MM.1S (cell line): ENCODE results near the gene SCAMP1.

Experiments used
- EZH2 ChIP-seq: fragments of 300-600 bp; sonication (generic); optimal IDR thresholded peaks from 2 replicates; pipeline ENCODE3; 2017; ENCODE audit warnings: low read depth, mild to moderate bottlenecking, antibody characterized with exemption, low read length, mixed read lengths
- TF ChIP-seq, protein P1 (sequence below): fragments of 300-600 bp; sonication (generic); IDR thresholded peaks from 2 replicates; pipeline ENCODE4 v1.5.1; 2016; ENCODE audit warnings: antibody characterized with exemption, low read length, mixed read lengths

- TF ChIP-seq, protein P1, sequence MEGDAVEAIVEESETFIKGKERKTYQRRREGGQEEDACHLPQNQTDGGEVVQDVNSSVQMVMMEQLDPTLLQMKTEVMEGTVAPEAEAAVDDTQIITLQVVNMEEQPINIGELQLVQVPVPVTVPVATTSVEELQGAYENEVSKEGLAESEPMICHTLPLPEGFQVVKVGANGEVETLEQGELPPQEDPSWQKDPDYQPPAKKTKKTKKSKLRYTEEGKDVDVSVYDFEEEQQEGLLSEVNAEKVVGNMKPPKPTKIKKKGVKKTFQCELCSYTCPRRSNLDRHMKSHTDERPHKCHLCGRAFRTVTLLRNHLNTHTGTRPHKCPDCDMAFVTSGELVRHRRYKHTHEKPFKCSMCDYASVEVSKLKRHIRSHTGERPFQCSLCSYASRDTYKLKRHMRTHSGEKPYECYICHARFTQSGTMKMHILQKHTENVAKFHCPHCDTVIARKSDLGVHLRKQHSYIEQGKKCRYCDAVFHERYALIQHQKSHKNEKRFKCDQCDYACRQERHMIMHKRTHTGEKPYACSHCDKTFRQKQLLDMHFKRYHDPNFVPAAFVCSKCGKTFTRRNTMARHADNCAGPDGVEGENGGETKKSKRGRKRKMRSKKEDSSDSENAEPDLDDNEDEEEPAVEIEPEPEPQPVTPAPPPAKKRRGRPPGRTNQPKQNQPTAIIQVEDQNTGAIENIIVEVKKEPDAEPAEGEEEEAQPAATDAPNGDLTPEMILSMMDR, result no peak
- no peak for TF ChIP-seq EZH2
Observed at GRCh38 chr5:78513441-78513840, 153.0 kb downstream of the SCAMP1 start.
